ENCODE results near the gene FUT6.

FUT6 gene

GRCh38 chr19:5825178-5825577, 14.3 kb downstream of the FUT6 start:
- CTCF ChIA-PET = interaction anchor here (0.9 to 8.3 kb wide), 3 partner anchors 19 to 30 kb away, joined by 3 to 70 read pairs (median 5); partner anchors contain the start of gene NRTN
- DNase-seq (ENCODE audit: extremely low spot score) = no peak
- no peak for TF ChIP-seq CTCF (IDR thresholded peaks at IDR 0.05; ENCODE audit: control extremely low read depth, extremely low read depth, low read depth, missing control alignments)
- POLR2A ChIA-PET = no interaction called here

- CTCF ChIA-PET = interaction anchor here (0.9 to 8.3 kb wide), 4 partner anchors 16 to 30 kb away, joined by 3 to 70 read pairs (median 5); partner anchors contain the start of gene NRTN
- no peak for TF ChIP-seq CTCF (IDR thresholded peaks at IDR 0.05; ENCODE audit: control extremely low read depth, extremely low read depth, low read depth, missing control alignments)
- DNase-seq (ENCODE audit: extremely low spot score) = no peak
- POLR2A ChIA-PET = no interaction called here
Measured at GRCh38 chr19:5824751-5825150, 14.8 kb downstream of the FUT6 start.

- no peak for DNase-seq (ENCODE audit: extremely low spot score)
- POLR2A ChIA-PET = no interaction called here
- TF ChIP-seq CTCF (IDR thresholded peaks at IDR 0.05; ENCODE audit: control extremely low read depth, extremely low read depth, low read depth, missing control alignments) = no peak
- CTCF ChIA-PET = interaction anchor here (1.5 to 8.3 kb wide), 5 partner anchors 12 to 199 kb away, joined by 4 to 70 read pairs (median 5); partner anchors contain the start of gene NRTN
Measured at GRCh38 chr19:5823579-5824281, 15.8 kb downstream of the FUT6 start.

GRCh38 chr19:5822181-5822844, 17.2 kb downstream of the FUT6 start:
- no peak for TF ChIP-seq CTCF (IDR thresholded peaks at IDR 0.05; ENCODE audit: control extremely low read depth, extremely low read depth, low read depth, missing control alignments)
- DNase-seq (ENCODE audit: extremely low spot score) = no peak
- POLR2A ChIA-PET = no interaction called here

GRCh38 chr19:5821521-5822180, 17.9 kb downstream of the FUT6 start:
- CTCF ChIA-PET = interaction anchor here (1.2 to 1.6 kb wide), 2 partner anchors 15 to 18 kb away, joined by 4 read pairs; no protein-coding TSS in a partner anchor
- TF ChIP-seq CTCF (IDR thresholded peaks at IDR 0.05; ENCODE audit: control extremely low read depth, extremely low read depth, low read depth, missing control alignments) = no peak
- no peak for DNase-seq (ENCODE audit: extremely low spot score)
- POLR2A ChIA-PET = no interaction called here

More at GRCh38 chr19:5822181-5822844, 17.2 kb downstream of the FUT6 start:
- CTCF ChIA-PET = interaction anchor here (1.5 to 8.3 kb wide), 5 partner anchors 11 to 200 kb away, joined by 4 to 70 read pairs (median 5); partner anchors contain the start of gene NRTN

GRCh38 chr19:5820785-5821184, 18.7 kb downstream of the FUT6 start:
- CTCF ChIA-PET = interaction anchor here (1.2 to 1.5 kb wide), 2 partner anchors 17 kb away, joined by 4 read pairs; no protein-coding TSS in a partner anchor
- no peak for TF ChIP-seq CTCF (IDR thresholded peaks at IDR 0.05; ENCODE audit: control extremely low read depth, extremely low read depth, low read depth, missing control alignments)
- no peak for DNase-seq (ENCODE audit: extremely low spot score)
- POLR2A ChIA-PET = no interaction called here
